ENCODE measurements around the gene SBNO2.
"Not testable (repeated sequence)": the region's sequence is repeated elsewhere in the genome, so short reads cannot be mapped to it uniquely, and the experiment has no call there.

DNA sequence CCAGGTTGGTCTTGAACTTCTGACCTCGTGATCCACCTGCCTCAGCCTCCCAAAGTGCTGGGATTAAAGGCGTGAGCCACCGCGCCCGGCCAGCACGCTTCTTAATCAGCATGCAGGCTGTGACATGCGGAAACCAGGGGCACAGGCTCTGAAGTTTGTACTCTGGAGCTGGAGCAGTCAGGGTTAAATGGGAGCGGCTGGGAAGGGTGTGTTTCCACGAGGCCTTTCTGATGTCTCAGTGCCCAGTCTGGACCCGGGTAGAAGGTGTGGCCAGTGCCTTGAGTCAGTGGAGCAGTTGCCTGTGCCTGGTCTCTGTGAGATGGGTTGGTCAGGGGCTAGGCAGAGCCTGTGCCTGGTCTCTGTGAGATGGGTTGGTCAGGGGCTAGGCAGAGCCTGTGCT, 34.8 kb upstream of the SBNO2 start:
- TF ChIP-seq POLR2A (IDR thresholded peaks at IDR 0.05; ENCODE audit: low read depth, low read length); RAD21 (IDR thresholded peaks at IDR 0.05; ENCODE audit: low read length); CEBPB (IDR thresholded peaks at IDR 0.05; ENCODE audit: low read depth, low read length); BHLHE40 (IDR thresholded peaks at IDR 0.05; ENCODE audit: low read depth, low read length); SMC3 (IDR thresholded peaks at IDR 0.05; ENCODE audit: low read depth, low read length); MAFK (IDR thresholded peaks at IDR 0.05; ENCODE audit: low read depth, low read length); RCOR1 (IDR thresholded peaks at IDR 0.05; ENCODE audit: insufficient replicate concordance, low read length); RFX5 (IDR thresholded peaks at IDR 0.05; ENCODE audit: low read depth, low read length); FOS (IDR thresholded peaks at IDR 0.05; ENCODE audit: low read depth, low read length); MXI1 (IDR thresholded peaks at IDR 0.05; ENCODE audit: borderline replicate concordance, low read depth, low read length): not testable (repeated sequence)
- TF ChIP-seq, protein P1, sequence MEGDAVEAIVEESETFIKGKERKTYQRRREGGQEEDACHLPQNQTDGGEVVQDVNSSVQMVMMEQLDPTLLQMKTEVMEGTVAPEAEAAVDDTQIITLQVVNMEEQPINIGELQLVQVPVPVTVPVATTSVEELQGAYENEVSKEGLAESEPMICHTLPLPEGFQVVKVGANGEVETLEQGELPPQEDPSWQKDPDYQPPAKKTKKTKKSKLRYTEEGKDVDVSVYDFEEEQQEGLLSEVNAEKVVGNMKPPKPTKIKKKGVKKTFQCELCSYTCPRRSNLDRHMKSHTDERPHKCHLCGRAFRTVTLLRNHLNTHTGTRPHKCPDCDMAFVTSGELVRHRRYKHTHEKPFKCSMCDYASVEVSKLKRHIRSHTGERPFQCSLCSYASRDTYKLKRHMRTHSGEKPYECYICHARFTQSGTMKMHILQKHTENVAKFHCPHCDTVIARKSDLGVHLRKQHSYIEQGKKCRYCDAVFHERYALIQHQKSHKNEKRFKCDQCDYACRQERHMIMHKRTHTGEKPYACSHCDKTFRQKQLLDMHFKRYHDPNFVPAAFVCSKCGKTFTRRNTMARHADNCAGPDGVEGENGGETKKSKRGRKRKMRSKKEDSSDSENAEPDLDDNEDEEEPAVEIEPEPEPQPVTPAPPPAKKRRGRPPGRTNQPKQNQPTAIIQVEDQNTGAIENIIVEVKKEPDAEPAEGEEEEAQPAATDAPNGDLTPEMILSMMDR (conservative IDR thresholded peaks at IDR 0.05; ENCODE audit: low read depth, low read length), result not testable (repeated sequence)
- TF ChIP-seq, protein P2, sequence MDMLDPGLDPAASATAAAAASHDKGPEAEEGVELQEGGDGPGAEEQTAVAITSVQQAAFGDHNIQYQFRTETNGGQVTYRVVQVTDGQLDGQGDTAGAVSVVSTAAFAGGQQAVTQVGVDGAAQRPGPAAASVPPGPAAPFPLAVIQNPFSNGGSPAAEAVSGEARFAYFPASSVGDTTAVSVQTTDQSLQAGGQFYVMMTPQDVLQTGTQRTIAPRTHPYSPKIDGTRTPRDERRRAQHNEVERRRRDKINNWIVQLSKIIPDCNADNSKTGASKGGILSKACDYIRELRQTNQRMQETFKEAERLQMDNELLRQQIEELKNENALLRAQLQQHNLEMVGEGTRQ (IDR thresholded peaks at IDR 0.05; ENCODE audit: low read depth, low read length), result not testable (repeated sequence)
- TF ChIP-seq, protein P3, sequence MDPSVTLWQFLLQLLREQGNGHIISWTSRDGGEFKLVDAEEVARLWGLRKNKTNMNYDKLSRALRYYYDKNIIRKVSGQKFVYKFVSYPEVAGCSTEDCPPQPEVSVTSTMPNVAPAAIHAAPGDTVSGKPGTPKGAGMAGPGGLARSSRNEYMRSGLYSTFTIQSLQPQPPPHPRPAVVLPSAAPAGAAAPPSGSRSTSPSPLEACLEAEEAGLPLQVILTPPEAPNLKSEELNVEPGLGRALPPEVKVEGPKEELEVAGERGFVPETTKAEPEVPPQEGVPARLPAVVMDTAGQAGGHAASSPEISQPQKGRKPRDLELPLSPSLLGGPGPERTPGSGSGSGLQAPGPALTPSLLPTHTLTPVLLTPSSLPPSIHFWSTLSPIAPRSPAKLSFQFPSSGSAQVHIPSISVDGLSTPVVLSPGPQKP (IDR thresholded peaks at IDR 0.05; ENCODE audit: borderline replicate concordance, low read depth, low read length), result not testable (repeated sequence)

Data from IMR-90 (cell line).